MM.1S (cell line): ENCODE results near the gene GAB3.
"Not testable (repeated sequence)": the region's sequence is repeated elsewhere in the genome, so short reads cannot be mapped to it uniquely, and the experiment has no call there.

Experiments
- DNase-seq: peaks from one replicate; pipeline ENCODE4 v3.0.0-alpha.2; 2015
- H2AFZ ChIP-seq: fragments of 300-600 bp; sonication (generic); 2 replicates; pipeline ENCODE4 v1.6.0; 2016; ENCODE audit warnings: antibody characterized with exemption, low read length
- H3F3A ChIP-seq: fragments of 300-600 bp; sonication (generic); 2 replicates; pipeline ENCODE4 v1.6.1; 2016; ENCODE audit warnings: mild to moderate bottlenecking, antibody characterized with exemption, low read length, moderate library complexity, mixed read lengths; ENCODE audit not compliant: insufficient read depth
- H3K27ac ChIP-seq: fragments of 300-600 bp; sonication (generic); 2 replicates; pipeline ENCODE4 v1.5.1; 2016; ENCODE audit warnings: mild to moderate bottlenecking, low read length
- H3K27me3 ChIP-seq: fragments of 300-600 bp; sonication (generic); replicated peaks from 2 replicates; pipeline ENCODE4 v1.6.0; 2016; ENCODE audit warnings: low read length; ENCODE audit not compliant: insufficient read depth
- H3K36me3 ChIP-seq: fragments of 300-600 bp; sonication (generic); replicated peaks from 2 replicates; pipeline ENCODE4 v1.6.1; 2016; ENCODE audit warnings: mild to moderate bottlenecking, low read length, mixed read lengths; ENCODE audit not compliant: insufficient read depth
- H3K4me1 ChIP-seq: fragments of 300-600 bp; sonication (generic); 2 replicates; pipeline ENCODE4 v1.6.1; 2016; ENCODE audit warnings: low read length, mixed read lengths
- H3K4me2 ChIP-seq: fragments of 300-600 bp; sonication (generic); 2 replicates; pipeline ENCODE4 v1.6.0; 2016; ENCODE audit warnings: low read depth, low read length
- H3K4me3 ChIP-seq: fragments of 300-600 bp; sonication (generic); 2 replicates; pipeline ENCODE4 v1.5.1; 2016; ENCODE audit warnings: low read length, mixed read lengths
- H3K79me2 ChIP-seq: fragments of 300-600 bp; sonication (generic); 2 replicates; pipeline ENCODE4 v1.6.1; 2016; ENCODE audit warnings: mixed run types, low read length, mixed read lengths
- H3K9ac ChIP-seq: fragments of 300-600 bp; sonication (generic); 2 replicates; pipeline ENCODE4 v1.6.1; 2016; ENCODE audit warnings: low read length, mixed read lengths
- H3K9me2 ChIP-seq: fragments of 300-600 bp; sonication (generic); replicated peaks from 2 replicates; pipeline ENCODE4 v1.6.1; 2016; ENCODE audit warnings: mild to moderate bottlenecking, low read length, mixed read lengths; ENCODE audit not compliant: insufficient read depth
- H3K9me3 ChIP-seq: fragments of 300-600 bp; sonication (generic); replicated peaks from 2 replicates; pipeline ENCODE4 v1.6.1; 2016; ENCODE audit warnings: mild to moderate bottlenecking, low read length, mixed read lengths; ENCODE audit not compliant: insufficient read depth
- H4K20me1 ChIP-seq: fragments of 300-600 bp; sonication (generic); 2 replicates; pipeline ENCODE4 v1.6.1; 2016; ENCODE audit warnings: mild to moderate bottlenecking, low read length, moderate library complexity, mixed read lengths; ENCODE audit not compliant: insufficient read depth
- CTCF ChIP-seq: fragments of 300-600 bp; sonication (generic); IDR thresholded peaks from 2 replicates; pipeline ENCODE4 v1.5.1; 2016; ENCODE audit warnings: antibody characterized with exemption, low read length, mixed read lengths
- EZH2 ChIP-seq: fragments of 300-600 bp; sonication (generic); optimal IDR thresholded peaks from 2 replicates; pipeline ENCODE3; 2017; ENCODE audit warnings: low read depth, mild to moderate bottlenecking, antibody characterized with exemption, low read length, mixed read lengths
- EZH2phosphoT487 ChIP-seq: fragments of 300-600 bp; sonication (generic); IDR thresholded peaks from 2 replicates; pipeline ENCODE4 v1.6.1; 2018; ENCODE audit warnings: antibody characterized with exemption, low read length

The GAB3 gene

GRCh38 chrX:154648931-154649330 lies 101.9 kb downstream of the GAB3 start:
- Histone ChIP-seq H3K4me2 (no peak overlapping the region), H3K27ac (no peak overlapping the region), H3K79me2 (no peaks in the 10 kb centered on the region), H2AFZ (no peak overlapping the region), H3F3A (no peaks in the 10 kb centered on the region), H3K9me3 (no peaks in the 10 kb centered on the region), H3K9me2 (no peaks in the 10 kb centered on the region), H3K36me3 (no peaks in the 10 kb centered on the region), H4K20me1 (no peaks in the 10 kb centered on the region), H3K27me3 (0 out of 2 replicates have a peak, but pooled peaks cover 3% of the 10 kb centered on the region), H3K9ac (no peak overlapping the region), H3K4me3 (no peak overlapping the region), H3K4me1 (no peaks in the 10 kb centered on the region)
- TF ChIP-seq EZH2phosphoT487, result no peak
- TF ChIP-seq CTCF, result no peak
- TF ChIP-seq EZH2, result no peak
- no peak for DNase-seq

- not testable (repeated sequence) for H3K36me3 ChIP-seq, H4K20me1 ChIP-seq, H3K79me2 ChIP-seq, H2AFZ ChIP-seq, H3K27me3 ChIP-seq, H3K9me3 ChIP-seq, H3K4me2 ChIP-seq, H3K27ac ChIP-seq, H3K4me3 ChIP-seq, H3K9ac ChIP-seq, H3F3A ChIP-seq, H3K9me2 ChIP-seq, H3K4me1 ChIP-seq, DNase-seq
These were observed 105.0 kb downstream of the GAB3 start for GRCh38 chrX:154645745-154646378.

GRCh38 chrX:154643708-154644107 lies 107.2 kb downstream of the GAB3 start:
- not testable (repeated sequence) for DNase-seq, H3K27ac ChIP-seq, H4K20me1 ChIP-seq, H3K9me3 ChIP-seq, H3K9me2 ChIP-seq, H2AFZ ChIP-seq, H3K4me2 ChIP-seq, H3K27me3 ChIP-seq, H3K9ac ChIP-seq, H3K36me3 ChIP-seq, H3K4me3 ChIP-seq, H3F3A ChIP-seq, H3K4me1 ChIP-seq, H3K79me2 ChIP-seq

GRCh38 chrX:154641740-154642139 lies 109.1 kb downstream of the GAB3 start:
- not testable (repeated sequence) for H3K4me1 ChIP-seq, H4K20me1 ChIP-seq, DNase-seq, H3K9me3 ChIP-seq, H3K36me3 ChIP-seq, H3K9me2 ChIP-seq, H2AFZ ChIP-seq, H3K27me3 ChIP-seq, H3K9ac ChIP-seq, H3F3A ChIP-seq, H3K27ac ChIP-seq, H3K4me2 ChIP-seq, H3K79me2 ChIP-seq, H3K4me3 ChIP-seq

GRCh38 chrX:154633661-154634060 lies 117.2 kb downstream of the GAB3 start:
- H4K20me1 ChIP-seq, H3K27ac ChIP-seq, H3K9ac ChIP-seq, H3K9me3 ChIP-seq, H3K9me2 ChIP-seq, H3K27me3 ChIP-seq, H3K4me3 ChIP-seq, H3K36me3 ChIP-seq, DNase-seq, H2AFZ ChIP-seq, H3K4me1 ChIP-seq, H3K79me2 ChIP-seq, H3K4me2 ChIP-seq, H3F3A ChIP-seq: not testable (repeated sequence)

- H3K9me3 ChIP-seq, H3K79me2 ChIP-seq, H2AFZ ChIP-seq, H3K9ac ChIP-seq, H3K4me2 ChIP-seq, H3K4me1 ChIP-seq, H3K27ac ChIP-seq, H3K36me3 ChIP-seq, H3F3A ChIP-seq, H3K27me3 ChIP-seq, H3K4me3 ChIP-seq, H3K9me2 ChIP-seq, DNase-seq, H4K20me1 ChIP-seq: not testable (repeated sequence)
These were observed 119.9 kb downstream of the GAB3 start for GRCh38 chrX:154630949-154631348.

- not testable (repeated sequence) for DNase-seq, H3K4me3 ChIP-seq, H3K4me2 ChIP-seq, H2AFZ ChIP-seq, H3K27me3 ChIP-seq, H3K9ac ChIP-seq, H3K36me3 ChIP-seq, H3K4me1 ChIP-seq, H3K27ac ChIP-seq, H4K20me1 ChIP-seq, H3F3A ChIP-seq, H3K79me2 ChIP-seq, H3K9me3 ChIP-seq, H3K9me2 ChIP-seq
These were observed 121.9 kb downstream of the GAB3 start for GRCh38 chrX:154628960-154629359.
